Left lobe of liver (tissue), 2 donors: ENCODE results near the gene HCFC1R1. TPM values are rescaled to one million over a fixed set of nuclear protein-coding genes. Genes with fewer than 3 reads are reported as not detected.
"Not testable (repeated sequence)": the region's sequence is repeated elsewhere in the genome, so short reads cannot be mapped to it uniquely, and the experiment has no call there.

Experiments
- ATAC-seq: fragments of 200-7000 bp; cut with Tn5 transposase; one replicate; pipeline ENCODE4 v1.9.1; 2020; ENCODE audit warnings: mild to moderate bottlenecking, moderate library complexity
- DNase-seq: peaks from one replicate; pipeline ENCODE4 v3.0.0-alpha.2; 2020; ENCODE audit warnings: low spot score
- total RNA-seq: library from RNA; stranded (reverse); gene quantifications from one replicate; pipeline ENCODE4 v1.2.1, GENCODE V29; 2021
- donor health status: DM: no; HTN: no; CAD: no; lungs with moderate emphysema.
- donor health status: DM: no; HTN: yes; CAD: no.

HCFC1R1 gene
- total RNA-seq, 1 donor from 2014 or later = 11.2 TPM

DNA sequence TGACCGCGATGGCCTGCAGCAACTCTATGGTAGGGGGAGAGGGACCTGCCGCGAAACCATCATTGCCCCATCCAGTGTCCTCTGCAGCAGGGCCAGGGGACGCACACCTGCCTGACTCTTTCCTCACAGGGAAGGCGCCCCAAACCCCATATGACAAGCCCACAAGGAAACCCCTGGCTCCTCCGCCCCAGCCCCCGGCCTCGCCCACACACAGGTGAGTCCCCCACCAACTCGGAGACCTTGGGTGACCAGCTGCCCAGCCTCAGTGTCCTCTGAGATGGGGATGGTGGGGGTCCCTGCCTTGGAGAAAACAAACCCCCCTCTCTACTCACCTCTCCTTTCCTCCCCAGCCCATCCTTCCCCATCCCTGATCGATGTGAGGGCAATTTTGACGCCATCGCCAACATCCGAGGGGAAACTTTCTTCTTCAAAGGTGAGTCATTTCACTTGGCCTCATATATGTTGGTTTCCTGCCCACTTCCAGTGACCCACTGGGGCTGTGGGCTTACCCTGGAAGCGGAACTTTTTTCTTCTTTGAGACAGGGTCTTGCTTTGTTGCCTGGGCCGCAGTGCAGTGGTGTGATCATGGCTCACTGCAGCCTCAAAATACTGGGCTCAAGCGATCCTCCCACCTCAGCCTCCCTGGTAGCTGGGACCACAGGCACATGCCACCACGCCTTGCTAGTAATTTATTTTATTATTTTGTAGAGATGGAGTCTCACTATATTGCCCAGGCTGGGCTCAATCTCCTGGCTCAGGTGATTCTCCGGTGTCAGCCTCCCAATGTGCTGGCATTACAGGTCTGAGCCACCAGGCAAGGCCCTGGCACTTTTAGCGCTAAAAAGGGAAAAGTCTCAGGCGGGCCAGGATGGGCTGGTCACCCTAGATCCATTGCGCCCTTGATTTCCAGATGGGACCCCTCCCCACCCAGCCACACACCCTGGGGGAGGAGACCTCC lies 33.7 kb upstream of the HCFC1R1 start:
- ATAC-seq (no peak), DNase-seq (no peak)

DNA sequence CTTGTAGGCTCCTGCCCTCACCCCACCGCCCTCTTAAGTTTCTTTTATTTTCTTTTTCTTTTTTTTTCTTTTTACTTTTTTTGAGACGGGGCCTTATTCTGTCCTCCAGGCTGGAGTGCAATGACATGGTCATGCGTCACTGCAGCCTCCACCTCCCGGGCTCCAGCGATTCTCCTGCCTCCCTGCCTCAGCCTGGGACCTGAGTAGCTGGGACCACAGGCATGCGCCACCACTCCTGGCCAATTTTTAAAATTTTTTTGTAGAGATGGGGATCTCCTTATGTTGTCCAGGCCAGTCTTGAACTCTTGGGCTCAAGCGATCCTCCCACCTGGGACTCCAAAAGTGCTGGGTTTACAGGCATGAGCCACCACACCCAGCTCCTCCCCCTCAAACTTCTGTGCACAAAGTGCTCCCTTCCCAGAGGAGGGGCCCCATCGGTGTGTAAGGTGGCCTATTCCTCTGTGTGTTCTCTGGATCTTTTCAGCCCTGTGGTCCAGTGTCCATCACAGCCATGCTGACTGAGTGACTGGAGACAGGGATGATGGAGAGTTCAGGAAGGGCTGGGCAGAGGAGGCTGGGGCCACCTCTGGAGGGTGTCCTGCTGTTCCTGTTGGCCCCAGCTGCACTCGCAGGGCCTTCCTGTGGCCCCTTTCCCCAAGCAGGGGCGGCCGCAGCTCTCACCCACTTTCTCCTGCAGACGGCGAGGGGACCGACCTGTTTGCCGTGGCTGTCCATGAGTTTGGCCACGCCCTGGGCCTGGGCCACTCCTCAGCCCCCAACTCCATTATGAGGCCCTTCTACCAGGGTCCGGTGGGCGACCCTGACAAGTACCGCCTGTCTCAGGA lies 32.8 kb upstream of the HCFC1R1 start:
- DNase-seq (no peak), ATAC-seq (no peak)

DNA sequence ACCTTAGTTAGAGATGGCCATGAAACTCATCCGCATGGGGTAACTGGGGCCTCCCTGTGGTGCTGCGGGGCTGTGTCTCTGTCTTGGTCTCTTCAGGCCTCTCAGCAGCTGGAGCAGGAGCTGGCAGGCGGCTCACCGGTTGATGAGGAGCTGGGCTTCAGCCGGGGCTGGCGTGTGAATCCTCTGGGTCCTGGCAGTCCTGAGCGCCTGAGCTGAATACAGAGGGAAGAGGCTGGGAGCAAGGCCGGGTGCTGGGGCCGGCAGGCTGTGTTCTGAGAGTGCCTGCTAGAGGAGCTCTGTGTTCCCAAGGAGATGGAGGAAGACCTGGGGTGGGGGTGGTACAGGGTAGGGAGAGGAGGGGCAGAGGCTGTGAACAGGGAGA lies 32.0 kb upstream of the HCFC1R1 start:
- not testable (repeated sequence) for DNase-seq, ATAC-seq

- ATAC-seq = no peak
- DNase-seq = no peak
Measured at GRCh38 chr16:3054965-3055733, 31.4 kb upstream of the HCFC1R1 start.

GRCh38 chr16:3053330-3053710 lies 29.6 kb upstream of the HCFC1R1 start:
- ATAC-seq, DNase-seq: not testable (repeated sequence)

DNA sequence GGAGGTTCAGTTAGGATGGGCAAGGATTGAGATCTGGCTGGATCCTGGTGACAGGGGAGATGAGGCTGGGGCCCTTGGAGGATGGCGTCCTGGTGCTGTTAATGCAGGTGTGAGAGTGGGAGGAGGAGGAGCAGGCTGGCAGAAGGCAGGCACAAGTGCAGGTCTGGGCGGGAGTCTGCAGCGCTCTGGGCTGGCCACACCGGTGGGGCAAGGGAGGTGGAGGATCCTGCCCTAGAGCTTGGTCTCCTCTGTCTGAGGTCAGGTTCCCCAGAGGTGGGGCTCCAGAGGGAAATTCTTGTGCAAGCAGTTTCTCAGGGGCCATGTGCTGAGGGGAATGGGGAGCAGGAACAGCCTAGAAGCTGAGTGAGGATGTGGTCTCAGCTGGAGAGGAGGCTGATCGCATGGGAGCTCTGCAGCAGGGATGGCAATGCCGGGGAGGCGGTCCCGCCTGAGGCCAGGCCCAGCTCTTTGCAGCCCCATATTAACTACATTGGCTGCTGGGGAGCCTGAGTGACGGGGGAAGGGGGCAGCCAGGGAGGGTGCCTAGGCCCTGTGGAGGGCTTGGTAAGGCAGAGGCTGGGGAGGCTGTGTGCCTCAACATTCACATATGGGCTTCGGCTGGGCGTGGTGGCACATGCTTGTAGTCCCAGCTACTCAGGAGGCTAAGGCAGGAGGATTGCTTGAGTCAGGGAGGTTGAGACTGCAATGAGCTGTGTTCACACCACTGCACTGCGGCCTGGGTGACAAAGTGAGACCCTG lies 29.0 kb upstream of the HCFC1R1 start:
- ATAC-seq, DNase-seq: not testable (repeated sequence)

DNA sequence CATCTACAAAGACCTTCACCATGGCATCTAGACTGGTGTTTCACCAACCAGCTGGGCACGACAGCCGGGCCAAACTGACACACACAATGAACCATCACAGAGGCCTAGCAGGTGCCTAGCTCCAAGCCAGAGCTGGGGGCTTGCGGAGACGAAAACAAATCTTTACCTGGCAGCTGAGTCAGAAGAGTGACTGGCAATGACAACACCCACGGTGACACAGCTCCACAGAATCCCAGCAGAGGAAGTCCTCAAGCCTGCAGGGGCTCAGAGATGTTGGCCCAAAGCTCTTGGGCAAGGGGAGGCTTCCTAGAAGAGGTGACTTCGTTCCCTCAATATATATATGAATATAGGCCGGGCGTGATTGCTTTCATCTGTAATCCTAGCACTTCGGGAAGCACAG lies 27.8 kb upstream of the HCFC1R1 start:
- ATAC-seq = no peak
- DNase-seq = no peak

DNA sequence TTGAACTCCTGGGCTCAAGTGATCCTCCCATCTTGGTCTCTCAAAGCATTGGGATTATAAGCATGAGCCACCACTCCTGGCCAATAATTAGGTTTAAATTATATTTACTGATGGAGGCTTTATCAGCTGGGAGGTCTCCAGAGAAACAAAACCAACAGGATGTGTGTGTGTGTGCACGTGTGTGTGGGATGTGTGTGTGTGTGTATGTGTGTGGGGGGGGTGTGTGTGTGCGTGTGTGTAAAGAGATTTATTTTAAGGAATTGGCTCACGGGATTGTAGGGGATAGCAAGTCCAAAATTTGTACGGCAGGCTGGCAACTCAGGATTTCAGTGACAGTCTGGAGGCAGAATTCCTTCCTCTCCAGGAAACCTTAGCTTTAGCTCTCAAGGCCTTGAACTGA lies 27.3 kb upstream of the HCFC1R1 start:
- no peak for DNase-seq
- no peak for ATAC-seq

DNA sequence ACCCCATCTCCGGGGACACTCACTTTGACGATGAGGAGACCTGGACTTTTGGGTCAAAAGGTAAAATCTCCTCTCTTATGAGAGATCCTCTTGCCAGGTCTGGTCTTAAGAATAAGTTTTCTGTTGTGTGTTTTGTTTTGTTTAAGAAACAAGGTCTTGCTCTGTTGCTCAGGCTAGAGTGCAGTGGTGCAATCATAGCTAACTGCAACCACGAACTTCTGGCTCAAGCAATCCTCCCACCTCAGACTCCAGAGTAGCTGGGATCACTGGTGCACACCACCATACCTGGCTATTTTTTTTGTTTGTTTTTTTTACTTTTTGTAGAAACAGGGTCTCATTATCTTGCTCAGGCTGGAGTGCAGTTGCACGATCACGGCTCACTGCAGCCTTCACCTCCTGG lies 26.7 kb upstream of the HCFC1R1 start:
- ATAC-seq = no peak
- DNase-seq = no peak

- DNase-seq (no peak), ATAC-seq (no peak)
Measured at GRCh38 chr16:3049921-3050481, 26.3 kb upstream of the HCFC1R1 start.

DNA sequence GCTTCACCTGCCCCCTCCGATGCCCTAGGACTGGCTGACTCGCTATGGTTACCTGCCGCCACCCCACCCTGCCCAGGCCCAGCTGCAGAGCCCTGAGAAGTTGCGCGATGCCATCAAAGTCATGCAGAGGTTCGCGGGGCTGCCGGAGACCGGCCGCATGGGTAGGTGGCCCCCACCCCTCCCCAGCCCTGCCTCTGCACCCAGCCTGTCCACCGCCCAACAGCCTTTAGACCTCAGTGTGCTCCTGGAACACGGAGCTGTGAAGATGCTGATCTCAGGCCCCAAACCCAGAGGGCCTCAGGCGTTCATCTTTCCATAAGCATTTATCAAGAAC lies 23.6 kb upstream of the HCFC1R1 start:
- ATAC-seq (no peak), DNase-seq (no peak)

DNA sequence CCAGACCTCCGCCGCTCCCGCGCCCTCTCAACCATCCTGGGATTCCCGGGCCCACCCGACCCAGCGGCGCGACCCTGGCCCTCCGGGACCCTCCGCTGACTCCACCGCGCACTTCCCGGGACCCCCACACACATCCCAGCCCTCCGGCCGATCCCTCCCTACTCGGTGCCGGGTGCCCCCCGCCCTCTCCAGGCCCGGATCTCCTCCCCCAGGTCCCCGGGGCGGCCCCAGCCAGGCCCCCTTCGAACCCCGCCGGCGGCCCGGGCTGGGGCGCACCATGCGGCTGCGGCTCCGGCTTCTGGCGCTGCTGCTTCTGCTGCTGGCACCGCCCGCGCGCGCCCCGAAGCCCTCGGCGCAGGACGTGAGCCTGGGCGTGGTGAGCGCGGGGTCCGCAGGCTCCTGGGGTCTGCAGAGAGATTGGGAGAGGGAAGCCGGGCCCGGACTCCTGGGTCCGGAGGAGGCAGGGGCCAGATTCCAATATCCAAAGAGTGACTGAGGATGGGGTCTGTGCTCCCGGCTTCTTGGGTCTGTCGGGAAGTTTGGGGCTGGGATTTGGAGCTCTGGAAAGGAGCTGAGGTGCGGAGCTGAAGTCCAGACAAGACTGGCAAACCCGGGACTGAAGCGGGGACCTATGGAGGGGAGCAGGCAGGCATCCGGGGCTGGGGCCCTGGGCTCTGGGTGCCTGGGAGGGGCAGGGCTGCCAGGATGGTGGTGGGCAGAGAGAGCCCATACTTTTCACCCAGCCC lies 23.1 kb upstream of the HCFC1R1 start:
- DNase-seq (no peak), ATAC-seq (peak; percentile 16)

GRCh38 chr16:3045758-3046640 lies 22.3 kb upstream of the HCFC1R1 start, which contains the start of gene MMP25:
TSS of gene MMP25 (plus strand) at chr16:3046561. CDS start at chr16:3046918, 357 bp downstream.
- ATAC-seq (peak; percentile 40), DNase-seq (no peak)

- ATAC-seq (no peak), DNase-seq (no peak)
Measured at GRCh38 chr16:3044708-3045107, 21.0 kb upstream of the HCFC1R1 start.

- DNase-seq (no peak), ATAC-seq (no peak)
Measured at GRCh38 chr16:3042376-3042775, 18.6 kb upstream of the HCFC1R1 start.

- no peak for DNase-seq
- ATAC-seq = no peak
Measured at GRCh38 chr16:3038896-3039295, 15.2 kb upstream of the HCFC1R1 start.

DNA sequence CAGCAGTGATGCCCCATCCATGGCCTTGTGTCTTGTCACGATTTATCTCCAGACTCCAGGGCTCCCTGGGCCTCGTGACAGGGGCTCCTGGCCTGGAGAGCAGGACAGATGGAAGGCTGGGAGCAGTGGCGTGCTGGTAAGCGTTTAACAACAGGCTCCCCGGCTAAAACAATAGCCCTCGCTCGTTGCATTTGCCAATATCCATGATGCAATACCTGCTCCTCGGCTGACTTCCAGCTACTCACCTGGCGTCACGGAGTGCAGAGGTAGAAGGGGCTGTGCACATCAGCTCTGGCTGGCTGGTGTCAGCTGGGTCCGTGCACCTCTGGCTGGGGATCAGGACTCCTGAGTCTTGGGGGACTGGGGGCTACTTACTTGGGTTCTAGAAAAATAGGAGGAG lies 14.5 kb upstream of the HCFC1R1 start:
- DNase-seq (no peak), ATAC-seq (peak; percentile 70)

GRCh38 chr16:3036726-3037315 lies 13.1 kb upstream of the HCFC1R1 start, which contains the start of gene BICDL2:
TSS of gene BICDL2 (minus strand) at chr16:3036944. CDS start at chr16:3035496, 1,448 bp downstream.
- DNase-seq = no peak
- ATAC-seq = no peak
